PC-3 (cell line): Measurements from ENCODE around the gene GRK1. TPM values are rescaled to one million over a fixed set of nuclear protein-coding genes. Genes with fewer than 3 reads are reported as not detected.

ENCODE experiments used
- ATAC-seq: fragments of 200-7000 bp; cut with Tn5 transposase; 2 replicates; pipeline ENCODE4 v1.9.1; 2020; ENCODE audit warnings: mild to moderate bottlenecking, moderate library complexity
- BruUV-seq: library from RNA; stranded (reverse); fragments of 400-500 nt; replicated peaks from 2 replicates; lab custom pipeline; 2021; lab: Mats Ljungman, UMichigan
- CTCF ChIA-PET: fragments of 300-600 bp; sonication (Branson Sonifier 250); formaldehyde crosslinking; loops from one replicate; lab custom pipeline; 2022; ENCODE audit warnings: antibody characterized with exemption; lab: Charles Lee
- POLR2A ChIA-PET: fragments of 300-600 bp; sonication (Branson Sonifier 250); formaldehyde crosslinking; loops from one replicate; lab custom pipeline; 2022; ENCODE audit warnings: antibody characterized with exemption; ENCODE audit not compliant: unreplicated experiment; lab: Charles Lee
- DNase-seq: peaks from one replicate; pipeline ENCODE4 v3.0.0-alpha.2; 2015
- H2AFZ ChIP-seq: fragments of 300-600 bp; sonication (generic); 2 replicates; pipeline ENCODE4 v1.6.0; 2016; ENCODE audit warnings: antibody characterized with exemption, low read length
- H3F3A ChIP-seq: fragments of 300-600 bp; sonication (generic); one replicate; pipeline ENCODE4 v1.6.0; 2017; ENCODE audit warnings: antibody characterized with exemption, low read length, control low read depth, mild to moderate bottlenecking; ENCODE audit not compliant: unreplicated experiment
- H3K27ac ChIP-seq: fragments of 300-600 bp; sonication (generic); 2 replicates; pipeline ENCODE4 v1.5.1; 2016; ENCODE audit warnings: mild to moderate bottlenecking, low read length
- H3K27me3 ChIP-seq: fragments of 300-600 bp; sonication (generic); 2 replicates; pipeline ENCODE4 v1.6.1; 2016; ENCODE audit warnings: low read length, mixed read lengths
- H3K36me3 ChIP-seq: fragments of 300-600 bp; sonication (generic); 2 replicates; pipeline ENCODE4 v1.6.1; 2016; ENCODE audit warnings: low read depth, mixed run types, low read length, mixed read lengths
- H3K4me1 ChIP-seq: fragments of 300-600 bp; sonication (generic); 2 replicates; pipeline ENCODE4 v1.5.1; 2016; ENCODE audit warnings: low read length; ENCODE audit not compliant: insufficient read depth
- H3K4me2 ChIP-seq: fragments of 300-600 bp; sonication (generic); 2 replicates; pipeline ENCODE4 v1.6.0; 2016; ENCODE audit warnings: low read length
- H3K4me3 ChIP-seq: fragments of 300-600 bp; sonication (generic); 2 replicates; pipeline ENCODE4 v1.5.1; 2016; ENCODE audit warnings: mild to moderate bottlenecking, low read length, mixed read lengths
- H3K79me2 ChIP-seq: fragments of 300-600 bp; sonication (generic); 2 replicates; pipeline ENCODE4 v1.6.1; 2017; ENCODE audit warnings: low read length, mixed read lengths
- H3K9ac ChIP-seq: fragments of 300-600 bp; sonication (generic); 2 replicates; pipeline ENCODE4 v1.6.0; 2016; ENCODE audit warnings: mild to moderate bottlenecking, low read length
- H3K9me2 ChIP-seq: fragments of 300-600 bp; sonication (generic); replicated peaks from 2 replicates; pipeline ENCODE4 v1.6.1; 2016; ENCODE audit warnings: mixed run types, low read length, mixed read lengths
- H3K9me3 ChIP-seq: fragments of 300-600 bp; sonication (generic); 2 replicates; pipeline ENCODE4 v1.6.1; 2016; ENCODE audit warnings: low read length, mixed read lengths
- H4K20me1 ChIP-seq: fragments of 300-600 bp; sonication (generic); 2 replicates; pipeline ENCODE4 v1.6.1; 2016; ENCODE audit warnings: low read length, mixed read lengths
- EZH2 ChIP-seq: fragments of 300-600 bp; sonication (generic); IDR thresholded peaks from one replicate; pipeline ENCODE4 v1.6.1; 2017; ENCODE audit warnings: antibody characterized with exemption, mild to moderate bottlenecking, low read length; ENCODE audit not compliant: unreplicated experiment
- EZH2phosphoT487 ChIP-seq: fragments of 300-600 bp; sonication (generic); IDR thresholded peaks from 2 replicates; pipeline ENCODE4 v1.6.1; 2018; ENCODE audit warnings: mild to moderate bottlenecking, antibody characterized with exemption, low read length, borderline replicate concordance
- intact Hi-C: fragments of 100-400 bp; cut with micrococcal nuclease; formaldehyde crosslinking; loops from 2 replicates; pipeline ENCODE4 v1.9.0; 2023
- total RNA-seq: library from RNA; depleted of rRNA; stranded (reverse); fragments of >200 nt; gene quantifications from 2 replicates; pipeline ENCODE4 v1.2.3, GENCODE V29; 2014
- TF ChIP-seq, protein P1 (sequence below): fragments of 300-600 bp; sonication (generic); conservative IDR thresholded peaks from 2 replicates; pipeline ENCODE4 v1.5.1; 2017; ENCODE audit warnings: antibody characterized with exemption, low read depth, mild to moderate bottlenecking, low read length

Gene GRK1
- total RNA-seq, 1 experiment from 2014 or later, result not detected

DNA sequence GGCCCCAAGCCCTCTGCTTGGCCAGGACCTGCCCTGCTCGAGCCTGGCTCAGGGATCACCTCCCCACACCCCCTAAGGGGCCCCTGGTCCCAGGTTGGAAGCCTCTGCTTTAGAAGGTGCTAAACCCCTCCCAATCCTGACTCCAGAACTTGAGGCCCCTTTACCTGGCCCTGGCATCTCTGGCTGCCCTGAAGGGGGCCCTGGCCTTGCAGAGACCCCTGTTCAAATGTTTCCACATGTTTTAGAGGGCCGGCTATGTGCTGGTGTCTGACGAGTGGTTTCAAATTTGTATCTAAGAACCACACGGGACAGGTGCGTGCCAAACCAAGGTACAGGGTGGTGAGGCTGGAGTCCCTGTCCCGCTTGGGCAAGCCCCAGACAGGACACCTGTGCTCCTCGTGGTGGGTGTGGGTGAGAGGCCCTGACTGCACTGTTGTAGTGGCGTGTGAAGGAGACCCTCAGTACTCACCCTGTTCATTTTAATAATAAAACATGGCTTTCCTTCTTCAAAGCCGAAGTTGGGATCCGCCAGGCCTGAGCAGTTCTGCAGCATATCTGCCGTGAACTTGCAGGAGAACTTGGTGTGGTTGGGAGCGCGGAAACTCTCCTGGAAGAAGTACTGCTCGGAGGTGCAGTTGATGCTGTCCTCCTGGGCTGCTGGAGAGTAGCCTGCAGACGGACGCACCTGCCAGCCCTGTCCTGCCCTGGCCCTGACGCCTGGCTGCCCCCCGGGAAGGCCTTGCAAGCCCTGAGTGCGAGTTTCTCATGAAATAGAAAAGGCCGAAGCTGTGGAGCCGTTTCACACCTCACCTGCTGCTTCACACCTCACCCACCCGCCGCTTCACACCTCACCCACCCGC is 14.4 kb upstream of the GRK1 start:
- POLR2A ChIA-PET, result no interaction called here
- H3K4me2 ChIP-seq, result no peak overlapping the region
- TF ChIP-seq, protein P1, sequence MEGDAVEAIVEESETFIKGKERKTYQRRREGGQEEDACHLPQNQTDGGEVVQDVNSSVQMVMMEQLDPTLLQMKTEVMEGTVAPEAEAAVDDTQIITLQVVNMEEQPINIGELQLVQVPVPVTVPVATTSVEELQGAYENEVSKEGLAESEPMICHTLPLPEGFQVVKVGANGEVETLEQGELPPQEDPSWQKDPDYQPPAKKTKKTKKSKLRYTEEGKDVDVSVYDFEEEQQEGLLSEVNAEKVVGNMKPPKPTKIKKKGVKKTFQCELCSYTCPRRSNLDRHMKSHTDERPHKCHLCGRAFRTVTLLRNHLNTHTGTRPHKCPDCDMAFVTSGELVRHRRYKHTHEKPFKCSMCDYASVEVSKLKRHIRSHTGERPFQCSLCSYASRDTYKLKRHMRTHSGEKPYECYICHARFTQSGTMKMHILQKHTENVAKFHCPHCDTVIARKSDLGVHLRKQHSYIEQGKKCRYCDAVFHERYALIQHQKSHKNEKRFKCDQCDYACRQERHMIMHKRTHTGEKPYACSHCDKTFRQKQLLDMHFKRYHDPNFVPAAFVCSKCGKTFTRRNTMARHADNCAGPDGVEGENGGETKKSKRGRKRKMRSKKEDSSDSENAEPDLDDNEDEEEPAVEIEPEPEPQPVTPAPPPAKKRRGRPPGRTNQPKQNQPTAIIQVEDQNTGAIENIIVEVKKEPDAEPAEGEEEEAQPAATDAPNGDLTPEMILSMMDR, result no peak
- TF ChIP-seq EZH2 (no peak), EZH2phosphoT487 (no peak)
- no peaks in the 10 kb centered on the region for H4K20me1 ChIP-seq
- peaks cover 10% of the 10 kb centered on the region; the same call in 1 of the 2 replicates for H3K4me1 ChIP-seq
- H3K79me2 ChIP-seq, result no peaks in the 10 kb centered on the region
- H2AFZ ChIP-seq, result no peak overlapping the region
- intact Hi-C loops, result no loop called here
- no peaks in the 10 kb centered on the region for H3K9me3 ChIP-seq
- no peaks in the 10 kb centered on the region for H3K36me3 ChIP-seq
- ATAC-seq (no peak), DNase-seq (no peak)
- no peak overlapping the region for H3K9ac ChIP-seq
- H3K4me3 ChIP-seq, result no peak overlapping the region
- BruUV-seq, result no TSS peak
- H3K27ac ChIP-seq, result no peak overlapping the region
- no peaks in the 10 kb centered on the region for H3F3A ChIP-seq
- H3K27me3 ChIP-seq, result no peaks in the 10 kb centered on the region
- no peaks in the 10 kb centered on the region for H3K9me2 ChIP-seq
- CTCF ChIA-PET, result no interaction called here

DNA sequence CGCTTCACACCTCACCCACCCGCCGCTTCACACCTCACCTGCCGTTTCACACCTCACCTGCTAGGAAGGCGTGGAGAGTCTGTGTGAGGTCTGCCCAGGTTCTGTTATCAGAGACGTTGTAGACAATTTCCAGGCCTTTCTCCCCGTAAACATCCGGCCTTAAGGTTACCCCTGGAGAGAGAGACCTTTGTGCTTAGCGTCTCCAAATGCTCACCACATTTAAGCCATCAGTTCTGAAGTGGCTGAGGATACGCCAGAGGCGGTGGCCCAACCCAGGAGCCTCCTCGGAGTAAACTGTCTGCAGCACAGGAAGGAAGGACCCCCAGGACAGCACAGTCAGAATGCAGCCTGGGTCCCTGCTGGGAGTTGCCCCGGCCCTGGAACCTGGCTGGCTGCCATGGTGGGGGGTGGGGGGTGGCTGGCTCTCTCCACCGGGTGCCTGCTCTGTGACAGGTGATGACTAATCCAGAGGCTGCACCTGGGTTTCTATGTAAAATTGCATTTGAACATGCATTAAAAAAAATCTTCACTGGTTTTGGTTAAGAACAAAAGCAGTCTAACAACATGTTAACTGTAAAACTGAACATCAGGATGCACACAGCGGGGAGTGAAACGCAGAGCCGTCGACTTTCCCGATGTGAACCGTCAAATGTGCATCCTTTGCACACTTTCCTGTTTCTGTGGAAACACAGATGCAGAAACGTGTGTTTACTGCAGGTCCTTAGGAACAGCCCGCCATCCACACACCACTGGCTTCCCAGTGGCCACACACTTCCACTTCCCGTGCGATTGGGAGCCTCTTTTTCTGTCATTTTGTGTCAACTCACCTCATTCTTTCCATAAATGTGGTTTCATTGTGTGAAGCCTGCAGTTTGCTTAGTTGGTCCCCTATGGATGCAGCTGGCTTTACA is 13.5 kb upstream of the GRK1 start:
- ChIA-PET CTCF (no interaction called here), POLR2A (no interaction called here)

More for the DNA sequence above, 13.5 kb upstream of the GRK1 start:
- 0 out of 2 replicates have a peak, but pooled peaks cover 7% of the 10 kb centered on the region for H3K4me1 ChIP-seq
- no peak overlapping the region for H3K9ac ChIP-seq
- no peaks in the 10 kb centered on the region for H3K36me3 ChIP-seq
- H3K4me3 ChIP-seq, result no peak overlapping the region
- H3F3A ChIP-seq, result no peaks in the 10 kb centered on the region
- no peaks in the 10 kb centered on the region for H4K20me1 ChIP-seq
- H3K9me3 ChIP-seq, result no peaks in the 10 kb centered on the region
- no TSS peak for BruUV-seq
- H3K4me2 ChIP-seq, result no peak overlapping the region
- H3K9me2 ChIP-seq, result no peaks in the 10 kb centered on the region
- no peaks in the 10 kb centered on the region for H3K79me2 ChIP-seq
- DNase-seq (peak; percentile 12), ATAC-seq (no peak)
- H3K27ac ChIP-seq, result no peak overlapping the region
- H3K27me3 ChIP-seq, result no peaks in the 10 kb centered on the region
- H2AFZ ChIP-seq, result no peak overlapping the region
- intact Hi-C loops, result no loop called here
- TF ChIP-seq EZH2phosphoT487 (no peak), EZH2 (no peak)
- TF ChIP-seq, protein P1, result no peak
